ENCODE measurements around the gene EXOC3L1.

- TF ChIP-seq CTCF (IDR thresholded peaks at IDR 0.05), result no peak
- peak in 1 of 4 donors; percentile 69 for TF ChIP-seq POLR2A (IDR thresholded peaks at IDR 0.05)
Observed at GRCh38 chr16:67164599-67165061, 25.3 kb downstream of the EXOC3L1 start, which contains the start of gene HSF4.
